GM19035 (cell line): Measurements from ENCODE around the gene MLEC.

Experiments used
- ATAC-seq: cut with Tn5 transposase; IDR thresholded peaks from one replicate; pipeline ENCODE4 v1.9.1; 2021; ENCODE audit not compliant: unreplicated experiment

MLEC gene, protein sequence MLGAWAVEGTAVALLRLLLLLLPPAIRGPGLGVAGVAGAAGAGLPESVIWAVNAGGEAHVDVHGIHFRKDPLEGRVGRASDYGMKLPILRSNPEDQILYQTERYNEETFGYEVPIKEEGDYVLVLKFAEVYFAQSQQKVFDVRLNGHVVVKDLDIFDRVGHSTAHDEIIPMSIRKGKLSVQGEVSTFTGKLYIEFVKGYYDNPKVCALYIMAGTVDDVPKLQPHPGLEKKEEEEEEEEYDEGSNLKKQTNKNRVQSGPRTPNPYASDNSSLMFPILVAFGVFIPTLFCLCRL

DNA sequence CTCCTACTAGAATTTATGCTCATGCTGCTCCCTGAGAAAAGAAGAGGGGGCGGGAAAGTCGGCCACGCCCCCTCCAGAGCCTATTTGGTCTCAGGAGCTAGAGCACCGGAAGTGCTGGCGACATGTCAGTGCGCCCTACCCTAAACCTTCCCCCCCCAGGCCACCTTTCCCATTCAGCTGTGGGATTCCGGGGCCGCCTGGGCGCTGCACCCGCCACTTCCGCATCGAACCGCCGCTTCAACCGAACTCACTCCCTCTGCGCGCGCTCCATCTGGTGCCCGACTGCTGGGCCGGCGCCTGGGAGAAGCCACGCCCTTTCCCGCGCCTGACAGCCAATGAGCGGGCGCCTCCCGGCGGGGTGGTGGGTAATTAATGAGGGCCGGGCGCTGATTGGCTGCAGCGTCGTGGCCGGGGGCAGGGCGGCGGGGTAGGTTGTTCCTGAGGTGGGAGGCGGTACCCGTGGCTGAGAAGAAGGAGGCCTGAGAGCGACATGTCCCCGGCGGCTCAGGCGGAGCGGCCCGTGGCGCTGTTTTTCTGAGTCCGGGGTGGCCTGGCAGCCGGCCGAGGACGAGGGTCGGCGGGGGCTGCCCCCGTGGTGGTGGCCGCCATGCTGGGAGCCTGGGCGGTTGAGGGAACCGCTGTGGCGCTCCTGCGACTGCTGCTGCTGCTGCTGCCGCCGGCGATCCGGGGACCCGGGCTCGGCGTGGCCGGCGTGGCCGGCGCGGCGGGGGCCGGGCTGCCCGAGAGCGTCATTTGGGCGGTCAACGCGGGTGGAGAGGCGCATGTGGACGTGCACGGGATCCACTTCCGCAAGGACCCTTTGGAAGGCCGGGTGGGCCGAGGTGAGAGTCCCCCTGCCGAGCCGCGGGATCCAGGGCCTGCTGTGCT lies at the start of gene MLEC:
Gene MLEC, plus strand, starts transcription at position 460 of the 888 bp plus-strand sequence. Its CDS starts 148 bp downstream, at position 608.
- ATAC-seq: peak; percentile 68

DNA sequence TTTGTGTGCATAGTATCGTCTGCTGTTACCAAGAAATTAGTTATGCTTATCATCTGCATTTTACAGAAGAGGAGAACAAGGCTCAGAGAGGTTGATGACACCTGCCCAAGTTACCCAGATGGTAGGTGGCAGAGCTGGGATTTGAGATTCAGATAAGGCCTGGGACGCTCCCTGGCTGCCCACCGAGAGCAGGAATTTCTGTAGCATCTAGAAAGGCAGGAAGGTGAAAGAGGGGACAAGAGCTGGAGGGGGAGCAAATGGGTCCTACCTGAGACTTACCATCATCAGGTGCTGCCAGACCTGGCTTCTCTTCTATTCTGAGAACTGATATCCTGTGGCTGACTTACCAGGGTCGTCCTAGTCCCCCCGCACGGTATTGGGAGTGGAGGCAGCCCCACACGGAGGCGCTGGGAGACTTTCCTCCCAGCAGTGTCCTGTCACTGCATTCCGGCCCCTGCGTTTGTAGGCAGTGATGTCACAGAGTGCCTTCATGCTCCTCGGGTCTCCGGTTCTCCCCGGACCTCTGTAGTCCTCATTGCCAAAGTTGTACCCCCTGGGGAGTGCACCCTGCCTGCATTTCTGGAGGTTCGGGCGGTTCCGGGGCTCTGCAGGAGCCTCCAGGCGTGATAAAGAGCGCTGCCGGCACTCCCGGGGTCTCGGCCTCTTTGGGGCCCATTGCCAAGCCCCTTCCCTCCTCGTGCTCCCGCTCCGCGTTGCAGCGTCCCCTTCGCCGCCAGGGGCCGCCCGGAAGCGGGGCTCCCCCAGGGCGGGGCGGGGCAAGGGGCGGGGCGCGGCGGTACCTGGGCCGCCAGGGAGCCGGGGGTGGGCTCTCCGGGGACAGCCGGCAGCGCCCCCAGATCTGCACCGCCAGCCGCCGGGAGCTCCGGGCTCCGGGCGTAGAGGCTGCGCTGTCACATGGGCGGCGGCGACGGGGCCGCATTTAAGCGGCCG lies 46.9 kb upstream of the MLEC start, which contains the start of gene CABP1:
Gene CABP1, plus strand, starts transcription at position 856 of the 951 bp plus-strand sequence. Its CDS starts 60 bp downstream, at position 916.
- peak; percentile 77 for ATAC-seq

DNA sequence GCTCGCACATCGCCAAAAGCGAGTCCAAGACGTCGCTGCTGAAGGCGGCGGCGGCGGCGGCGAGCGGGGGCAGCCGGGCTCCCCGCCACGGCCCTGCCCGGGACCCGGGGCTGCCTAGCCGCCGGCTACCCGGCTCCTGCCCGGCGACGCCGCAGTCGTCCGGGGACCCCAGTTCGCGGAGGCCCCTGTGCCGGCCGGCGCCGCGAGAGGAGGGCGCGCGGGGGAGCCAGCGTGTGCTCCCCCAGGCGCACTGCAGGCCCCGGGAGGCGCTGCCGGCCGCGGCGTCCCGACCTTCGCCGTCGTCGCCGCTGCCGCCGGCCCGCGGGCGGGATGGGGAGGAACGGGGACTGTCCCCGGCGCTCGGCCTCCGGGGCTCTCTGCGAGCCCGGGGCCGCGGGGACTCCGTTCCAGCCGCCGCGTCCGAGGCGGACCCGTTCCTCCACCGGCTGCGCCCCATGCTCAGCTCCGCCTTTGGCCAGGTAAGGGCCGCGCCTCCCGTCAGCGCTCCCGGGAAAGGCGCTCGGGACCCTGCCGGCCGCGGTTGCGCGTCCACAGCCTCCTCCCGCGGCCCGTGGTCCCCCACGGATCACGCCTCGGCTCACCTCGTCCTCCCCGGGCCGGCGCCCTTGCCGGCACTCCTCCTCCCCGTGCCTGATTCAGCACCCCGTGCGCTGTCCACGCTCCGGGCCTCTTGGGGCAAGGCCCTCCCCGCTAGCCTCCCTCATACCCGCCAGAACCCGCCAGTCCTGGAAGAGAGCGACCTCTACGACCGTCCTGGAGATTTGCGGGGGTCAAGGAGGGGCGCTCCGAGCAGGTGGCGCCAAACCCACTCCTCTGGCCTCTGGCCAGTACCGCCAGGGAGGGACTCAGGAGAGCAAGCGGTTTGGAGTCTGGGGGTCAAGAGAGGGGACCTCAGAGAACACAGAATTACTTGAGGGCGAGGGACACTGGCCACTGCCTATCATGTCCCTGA lies 45.8 kb upstream of the MLEC start:
- ATAC-seq: peak; percentile 39

DNA sequence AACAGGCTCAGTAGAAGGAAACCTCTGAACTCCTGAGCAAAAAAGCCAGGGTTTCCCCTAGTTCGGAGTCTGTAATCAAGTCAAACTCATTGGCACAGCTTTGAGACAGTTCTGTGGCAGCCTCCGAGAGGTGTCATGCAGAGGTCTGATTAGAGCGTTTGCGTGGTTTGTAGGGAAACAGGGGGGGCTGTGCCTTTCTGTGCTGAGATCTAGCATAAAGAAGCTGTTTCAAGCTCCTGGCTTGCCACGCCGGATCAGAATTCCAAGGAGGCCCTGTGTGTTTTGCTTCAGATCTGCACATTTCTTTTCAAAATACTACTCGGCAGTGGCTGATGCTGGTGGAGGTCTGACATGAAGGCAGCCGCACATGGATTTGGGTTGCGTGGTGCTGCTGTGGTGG lies 44.8 kb upstream of the MLEC start:
- ATAC-seq: no peak

DNA sequence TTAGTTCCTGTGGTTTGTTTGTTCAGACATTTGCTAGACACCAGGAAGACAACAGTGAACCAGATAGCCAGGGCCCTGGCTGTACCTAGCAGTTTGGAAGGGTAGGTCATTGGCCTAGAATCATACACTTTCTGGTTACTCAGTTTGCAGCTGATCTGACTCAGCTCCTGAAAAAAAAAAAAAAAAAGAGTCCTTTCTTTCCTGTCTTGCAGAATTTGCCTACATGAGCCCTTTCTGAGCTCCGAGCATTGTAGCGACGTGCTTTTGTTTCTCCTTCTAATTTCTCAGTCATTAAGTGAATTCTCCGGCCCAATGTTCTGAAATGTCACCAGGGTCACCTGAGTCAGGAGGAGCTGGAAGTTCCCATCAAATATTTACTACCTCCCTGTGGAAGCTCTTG lies 44.1 kb upstream of the MLEC start:
- ATAC-seq: no peak

DNA sequence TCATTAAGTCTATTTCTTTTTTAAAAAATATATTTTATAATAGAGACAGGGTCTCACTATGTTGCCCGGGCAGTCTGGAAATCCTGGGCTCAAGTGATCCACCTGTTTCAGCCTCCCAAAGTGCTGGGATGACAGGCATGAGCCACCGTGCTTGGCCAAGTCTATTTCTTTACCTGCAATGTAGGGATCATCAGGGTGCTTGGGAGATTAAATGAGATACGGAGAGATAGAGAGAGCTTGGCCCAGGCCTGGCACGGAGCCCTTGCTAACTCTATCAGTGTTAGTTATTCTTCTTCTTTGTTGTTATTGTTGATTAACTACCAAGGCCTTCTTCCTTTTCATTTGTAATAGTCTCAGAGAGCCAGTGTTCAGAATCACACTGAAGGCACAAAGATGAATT lies 43.4 kb upstream of the MLEC start:
- ATAC-seq: no peak

DNA sequence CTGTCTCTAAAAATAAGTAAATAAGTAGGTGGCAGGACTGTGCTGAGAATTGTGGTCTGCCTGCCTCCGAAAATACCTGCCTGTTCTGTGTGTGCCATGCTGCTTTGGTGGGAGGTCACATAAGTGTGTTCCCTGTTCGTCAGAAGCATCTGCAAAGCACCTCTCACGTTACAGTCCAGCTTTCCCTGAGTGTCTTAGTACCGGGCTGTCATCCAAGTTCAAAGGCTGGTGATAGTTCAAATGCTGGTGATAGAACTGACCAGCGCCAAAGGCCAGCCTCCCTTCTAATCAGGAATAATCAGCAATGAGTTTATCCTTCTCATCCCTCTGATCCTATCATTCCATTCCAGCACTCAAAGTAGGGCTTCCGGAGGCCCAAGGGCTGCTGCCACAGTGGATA lies 40.9 kb upstream of the MLEC start:
- ATAC-seq: no peak

DNA sequence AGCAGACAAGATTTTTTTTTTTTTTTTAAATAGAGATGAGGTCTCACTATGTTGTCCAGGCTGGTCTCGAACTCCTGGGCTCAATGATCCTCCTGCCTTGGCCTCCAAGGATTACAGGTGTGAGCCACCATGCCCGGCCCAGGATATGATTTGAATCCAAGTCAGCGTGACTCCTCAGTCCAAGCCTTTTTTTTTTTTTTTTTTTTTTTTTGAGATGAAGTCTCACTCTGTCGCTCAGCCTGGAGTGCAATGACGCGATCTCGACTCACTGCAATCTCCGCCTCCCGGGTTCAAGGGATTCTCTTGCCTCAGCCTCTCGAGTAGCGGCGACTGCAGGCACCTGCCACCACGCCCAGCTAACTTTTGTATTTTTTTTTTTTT lies 39.6 kb upstream of the MLEC start:
- no peak for ATAC-seq

DNA sequence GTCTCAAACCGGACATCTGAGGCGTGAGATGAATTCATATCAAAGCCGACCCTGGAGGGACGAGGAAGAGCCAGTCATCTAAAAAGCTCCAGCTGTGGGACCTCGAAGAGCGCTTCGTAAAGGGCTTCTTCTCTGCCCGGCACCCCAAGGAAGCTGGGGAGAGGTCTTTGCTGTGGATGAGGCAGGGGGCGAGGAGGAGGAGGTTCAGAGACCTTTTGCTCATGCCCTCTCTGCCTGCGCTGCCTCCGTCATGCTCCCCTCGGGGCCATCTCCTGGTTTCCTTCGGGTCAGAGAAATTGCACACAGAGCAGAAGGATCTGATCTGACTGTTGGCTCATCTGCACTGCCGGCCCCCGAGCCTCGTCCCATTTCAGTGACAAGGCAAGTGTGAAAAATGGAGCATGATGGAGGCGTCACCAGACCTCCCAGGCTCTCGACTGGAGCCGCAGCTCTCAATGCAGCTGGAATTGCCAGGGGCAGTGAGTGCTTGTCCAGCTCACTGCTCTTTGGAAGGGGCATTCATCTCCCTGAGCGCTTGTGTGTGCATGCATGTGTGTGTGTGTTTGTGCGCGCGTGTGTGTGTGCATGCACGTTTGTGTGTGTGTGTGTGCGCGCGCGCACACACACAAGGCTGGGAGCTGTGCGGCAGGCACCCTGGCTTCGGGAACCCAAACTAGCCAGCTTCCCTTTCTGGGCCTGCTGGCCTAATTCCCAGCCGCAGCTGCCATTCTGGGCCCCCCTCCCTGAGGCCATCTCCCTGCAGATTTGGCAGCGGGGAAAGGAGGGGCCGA lies 37.3 kb upstream of the MLEC start:
- ATAC-seq: no peak

DNA sequence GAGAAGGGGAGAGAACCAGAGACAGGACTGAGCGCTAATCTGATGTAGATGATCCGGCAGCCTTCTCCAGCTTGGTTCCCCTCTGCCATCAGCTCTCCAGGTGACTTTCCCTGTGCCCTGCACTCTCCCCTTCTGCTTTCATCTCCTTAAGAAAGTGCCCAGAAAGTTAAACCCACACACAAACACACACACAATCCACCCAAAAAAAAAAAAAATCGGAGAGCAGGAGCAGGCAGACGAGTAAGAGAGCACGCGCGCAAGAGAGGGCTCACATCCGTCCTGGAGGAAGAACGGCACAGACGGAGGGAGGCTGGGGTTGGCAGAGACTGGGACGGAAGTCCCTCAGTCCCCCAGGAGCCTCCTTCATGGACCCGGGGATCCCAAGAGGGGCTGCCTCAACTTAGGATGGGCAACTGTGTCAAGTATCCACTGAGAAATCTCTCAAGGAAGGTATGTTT lies 36.7 kb upstream of the MLEC start:
- ATAC-seq: no peak

DNA sequence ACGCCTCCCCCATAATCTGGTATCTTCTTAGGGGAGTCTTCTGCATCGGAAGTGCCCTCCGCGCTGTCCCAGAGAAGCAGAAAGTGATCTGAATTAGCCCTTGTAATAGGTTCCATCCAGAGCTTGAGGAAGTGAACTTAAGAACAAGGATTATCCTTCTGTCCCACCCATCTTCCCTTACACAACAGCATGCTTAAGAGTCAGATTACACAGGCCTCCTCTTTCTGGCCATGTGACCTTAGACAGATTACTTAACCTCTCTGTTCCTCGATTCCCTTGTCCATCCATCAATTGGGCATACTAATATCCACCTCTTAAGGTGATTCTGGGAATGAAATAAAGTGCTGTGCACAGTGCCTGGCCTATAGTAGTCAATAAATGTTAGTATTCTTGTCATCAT lies 35.1 kb upstream of the MLEC start:
- no peak for ATAC-seq

DNA sequence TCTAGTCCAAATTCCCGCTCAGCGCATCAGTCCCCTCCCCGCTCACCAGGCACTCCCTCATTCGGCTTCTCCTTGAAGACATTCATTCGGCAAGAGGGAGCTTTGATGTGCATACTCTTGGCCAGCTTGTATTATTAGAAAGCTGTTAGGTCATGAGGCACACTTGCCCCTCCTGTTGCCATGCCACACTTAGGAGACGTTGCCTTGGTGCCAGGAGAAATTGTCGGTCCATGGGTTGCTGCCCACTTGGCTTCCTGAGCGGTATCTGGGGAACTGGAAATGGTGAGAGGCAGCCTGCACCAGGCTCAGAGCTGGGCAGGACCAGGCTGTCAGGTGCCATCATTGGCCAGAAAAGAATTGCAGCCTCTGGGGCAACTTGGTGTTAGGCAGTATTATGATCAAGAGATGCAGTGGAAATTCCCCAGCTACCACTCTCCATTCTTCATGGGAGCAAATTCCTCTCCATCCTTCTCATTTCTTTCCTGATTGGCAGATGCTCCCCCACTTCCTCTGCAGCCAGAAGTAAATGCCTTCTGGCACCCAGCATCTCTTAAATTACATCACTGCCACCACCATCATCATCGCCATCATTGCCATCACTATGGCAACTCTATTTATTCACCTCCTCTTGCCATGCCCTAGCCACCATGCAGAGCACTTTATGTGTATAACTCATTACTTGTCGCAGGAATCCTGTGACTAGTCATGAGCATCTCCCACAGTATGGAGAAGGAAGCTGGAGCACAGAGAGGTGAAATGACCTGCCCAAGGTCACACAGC lies 34.1 kb upstream of the MLEC start:
- ATAC-seq: no peak

DNA sequence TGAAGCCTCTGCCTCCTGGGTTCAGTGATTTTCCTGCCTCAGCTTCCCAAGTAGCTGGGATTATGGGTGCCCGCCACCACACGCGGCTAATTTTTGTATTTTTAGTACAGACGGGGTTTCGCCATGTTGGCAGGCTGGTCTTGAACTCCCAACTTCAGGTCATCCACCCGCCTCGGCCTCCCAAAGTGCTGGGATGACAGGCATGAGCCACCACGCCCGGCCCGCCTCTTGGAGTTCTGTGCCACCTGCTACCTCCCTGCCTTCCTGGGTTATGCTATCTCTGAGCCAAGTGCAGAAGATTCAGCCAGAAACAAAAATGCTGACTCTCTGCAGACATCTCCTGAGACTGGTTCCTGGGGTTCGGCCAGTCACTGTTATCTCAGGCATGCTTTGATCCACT lies 33.3 kb upstream of the MLEC start:
- no peak for ATAC-seq

DNA sequence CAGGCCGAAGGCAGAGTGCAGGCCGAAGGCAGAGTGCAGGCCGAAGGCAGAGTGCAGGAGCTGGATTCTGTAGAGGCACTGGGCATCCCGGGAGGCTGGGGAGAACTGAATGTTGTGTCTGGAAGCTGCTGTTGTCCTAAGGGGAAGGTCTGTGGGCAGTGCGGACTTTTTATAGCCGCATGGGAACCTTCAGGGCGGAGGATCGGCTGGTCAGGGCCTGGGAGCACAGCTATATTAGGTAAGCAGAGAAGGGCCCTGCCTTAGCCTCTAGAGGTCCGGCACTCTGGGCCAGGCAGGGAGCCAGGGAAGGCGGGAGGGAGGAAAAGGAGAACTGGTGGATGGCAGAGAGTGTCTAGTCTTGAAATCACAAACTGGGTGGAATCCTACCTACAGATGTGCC lies 32.3 kb upstream of the MLEC start:
- ATAC-seq: no peak

DNA sequence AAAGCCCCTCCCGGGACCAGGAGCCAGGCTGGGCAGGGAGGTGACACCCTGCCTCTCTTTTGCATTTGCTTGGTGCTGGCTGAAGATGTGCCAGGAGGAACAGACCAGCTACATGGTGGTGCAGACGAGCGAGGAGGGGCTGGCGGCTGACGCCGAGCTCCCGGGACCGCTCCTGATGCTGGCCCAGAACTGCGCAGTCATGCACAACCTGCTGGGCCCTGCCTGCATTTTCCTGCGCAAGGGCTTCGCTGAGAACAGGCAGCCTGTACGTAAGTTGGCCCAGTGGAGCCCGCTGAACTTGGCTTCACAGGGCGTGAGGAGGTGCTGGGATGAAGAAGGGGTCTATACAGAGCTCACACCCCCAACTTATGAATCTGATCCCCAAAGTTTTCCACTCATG lies 30.9 kb upstream of the MLEC start:
- no peak for ATAC-seq

DNA sequence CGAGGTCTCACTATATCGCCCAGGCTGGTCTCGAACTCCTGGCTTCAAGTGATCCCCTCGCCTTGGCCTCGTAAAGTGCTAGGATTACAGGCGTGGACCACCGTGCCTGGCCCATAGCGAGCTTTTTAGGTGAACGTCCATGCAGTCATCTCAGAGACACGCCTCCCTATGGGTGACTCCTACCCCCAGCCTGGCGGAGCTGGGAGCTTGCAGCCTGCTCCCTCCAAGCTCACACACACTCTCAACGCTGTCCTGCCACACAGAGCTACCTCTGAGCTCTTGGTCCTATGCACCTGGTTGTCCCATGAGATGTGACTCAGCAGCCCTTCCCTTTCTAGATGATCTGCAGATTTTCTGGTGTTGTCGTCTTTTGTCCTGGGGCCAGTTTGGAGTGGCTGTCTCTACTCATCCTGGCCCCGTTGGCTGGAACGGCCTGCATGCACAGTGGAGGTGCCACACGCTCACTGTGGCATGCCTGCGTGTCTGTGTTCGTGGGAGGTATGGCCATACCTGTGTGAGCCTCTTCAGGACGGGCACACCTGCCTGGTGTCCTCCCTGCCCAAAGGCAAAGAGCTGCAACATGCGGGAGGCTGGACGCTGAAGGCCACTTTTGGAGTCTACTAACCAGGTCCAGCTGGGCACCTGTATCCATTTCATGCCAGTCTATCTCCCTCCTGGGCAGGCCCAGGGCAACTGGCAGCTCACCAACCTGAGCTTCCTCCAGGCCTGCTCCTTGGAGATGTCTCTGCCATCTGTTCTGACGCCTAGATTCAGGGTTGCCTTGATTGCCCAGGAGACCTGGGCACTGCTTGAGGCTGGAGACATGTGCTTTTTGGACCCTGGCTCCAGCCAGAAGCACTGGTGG lies 28.4 kb upstream of the MLEC start:
- no peak for ATAC-seq

DNA sequence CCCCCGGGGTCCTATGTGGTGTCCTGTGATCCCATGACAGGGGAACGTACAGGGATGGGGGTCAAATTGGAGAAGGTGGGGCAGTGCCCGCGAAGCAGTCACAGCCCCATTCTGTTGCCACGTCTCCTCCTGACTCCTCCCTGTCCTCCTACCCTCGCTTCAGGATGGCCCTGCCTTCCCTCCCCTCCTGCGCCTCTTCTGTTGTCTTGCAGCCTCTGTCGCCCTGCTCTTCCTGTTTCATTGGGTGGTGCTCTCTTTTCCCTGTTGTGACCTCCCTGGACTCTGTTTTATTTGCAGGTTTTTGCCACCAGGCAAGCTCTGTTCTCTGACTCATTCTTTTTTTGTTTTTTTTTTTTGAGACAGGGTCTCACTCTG lies 27.8 kb upstream of the MLEC start:
- no peak for ATAC-seq
